DLD1 (cell line): ENCODE results near the gene TAF1.
"Not testable (repeated sequence)": the region's sequence is repeated elsewhere in the genome, so short reads cannot be mapped to it uniquely, and the experiment has no call there.

Experiments
- in situ Hi-C: cut with HindIII; loops from 2 replicates; pipeline ENCODE4 v1.10.0; 2017; ENCODE audit warnings: low sequenced_read_pairs

TAF1 gene

GRCh38 chrX:71365875-71366673 lies at the start of gene TAF1:
Gene TAF1, plus strand, starts transcription at chrX:71366357. Its CDS starts 18 bp downstream, at chrX:71366375.
- in situ Hi-C loops: no loop called here

- in situ Hi-C loops: not testable (repeated sequence)
Measured at GRCh38 chrX:71316959-71317358, 49.2 kb upstream of the TAF1 start.

GRCh38 chrX:71320126-71320525 lies 46.0 kb upstream of the TAF1 start:
- in situ Hi-C loops: no loop called here

- in situ Hi-C loops: no loop called here
Measured at GRCh38 chrX:71321731-71322130, 44.4 kb upstream of the TAF1 start.

- in situ Hi-C loops: not testable (repeated sequence)
Measured at GRCh38 chrX:71324452-71324851, 41.7 kb upstream of the TAF1 start.

- in situ Hi-C loops: no loop called here
Measured at GRCh38 chrX:71326394-71326793, 39.8 kb upstream of the TAF1 start.

GRCh38 chrX:71349151-71349665 lies 16.9 kb upstream of the TAF1 start:
- in situ Hi-C loops: not testable (repeated sequence)

GRCh38 chrX:71349867-71350266 lies 16.3 kb upstream of the TAF1 start:
- in situ Hi-C loops: not testable (repeated sequence)

GRCh38 chrX:71352439-71352838 lies 13.7 kb upstream of the TAF1 start:
- in situ Hi-C loops: not testable (repeated sequence)

- in situ Hi-C loops: no loop called here
Measured at GRCh38 chrX:71364221-71364620, 1.9 kb upstream of the TAF1 start.

GRCh38 chrX:71365356-71365874 lies 742 bp upstream of the TAF1 start:
- in situ Hi-C loops: no loop called here

- in situ Hi-C loops: no loop called here
Measured at GRCh38 chrX:71366674-71367256, 608 bp downstream of the TAF1 start.

GRCh38 chrX:71367396-71367795 lies 1.2 kb downstream of the TAF1 start:
- in situ Hi-C loops: no loop called here

- in situ Hi-C loops: no loop called here
Measured at GRCh38 chrX:71372388-71372787, 6.2 kb downstream of the TAF1 start.

- in situ Hi-C loops: no loop called here
Measured at GRCh38 chrX:71378732-71379131, 12.6 kb downstream of the TAF1 start.

GRCh38 chrX:71391725-71392124 lies 25.6 kb downstream of the TAF1 start:
- in situ Hi-C loops: not testable (repeated sequence)

- in situ Hi-C loops: no loop called here
Measured at GRCh38 chrX:71393919-71394318, 27.8 kb downstream of the TAF1 start.

- in situ Hi-C loops: no loop called here
Measured at GRCh38 chrX:71396576-71396975, 30.4 kb downstream of the TAF1 start.

- in situ Hi-C loops: no loop called here
Measured at GRCh38 chrX:71400710-71401109, 34.6 kb downstream of the TAF1 start.

- in situ Hi-C loops: not testable (repeated sequence)
Measured at GRCh38 chrX:71416260-71416659, 50.1 kb downstream of the TAF1 start.

GRCh38 chrX:71420686-71421085 lies 54.5 kb downstream of the TAF1 start:
- in situ Hi-C loops: no loop called here

GRCh38 chrX:71432733-71433132 lies 66.6 kb downstream of the TAF1 start:
- in situ Hi-C loops: no loop called here
